Measurements from ENCODE around the gene CAGE1. TPM values are rescaled to one million over a fixed set of nuclear protein-coding genes. Genes with fewer than 3 reads are reported as not detected.
A peak's percentile ranks its signal among the peaks of the same experiment; 100 is the strongest.

Gene CAGE1
- polyA plus RNA-seq, 1 donor (not counting 4 experiments of a cell fraction or from before 2014, with no cell fraction given) = 0.04 TPM

- peaks cover 21% of the 10 kb centered on the region for H3K4me1 ChIP-seq (ENCODE audit: control insufficient read depth, extremely low read depth, insufficient read depth, low read length)
- TF ChIP-seq EZH2 (IDR thresholded peaks at IDR 0.05; ENCODE audit: low read length) = no peak
- no peak for TF ChIP-seq CTCF (optimal IDR thresholded peaks at IDR 0.05 in 1 of 3, IDR thresholded peaks at IDR 0.05 in 1 of 3, conservative IDR thresholded peaks at IDR 0.05 in 1 of 3; ENCODE audit: extremely low read depth in 1 of 3, insufficient read depth in 2 of 3, low read length in 3 of 3)
- H3K9me3 ChIP-seq (ENCODE audit: control insufficient read depth, low read depth, low read length) = no peaks in the 10 kb centered on the region
- DNase-seq (ENCODE audit: low read depth, low spot score) (no peak), FAIRE-seq (no peak)
- no peaks in the 10 kb centered on the region for H3K27me3 ChIP-seq (ENCODE audit: control insufficient read depth, extremely low read depth, insufficient read depth, low read length)
- no peaks in the 10 kb centered on the region for H3K9me1 ChIP-seq (ENCODE audit: control insufficient read depth, extremely low read depth, insufficient read depth, low read length)
- H3K4me2 ChIP-seq (ENCODE audit: control insufficient read depth, extremely low read depth, insufficient read depth, low read depth, low read length) = no peak overlapping the region
- H3K9ac ChIP-seq (ENCODE audit: control insufficient read depth, extremely low read depth, insufficient read depth, low read length) = no peak overlapping the region
- H2AFZ ChIP-seq (ENCODE audit: control insufficient read depth, low read length) = no peak overlapping the region
- no peak overlapping the region for H3K27ac ChIP-seq (ENCODE audit: control insufficient read depth, insufficient read depth, low read length)
- peaks cover 3 to 20% of the 10 kb centered on the region in 2 experiments for H3K36me3 ChIP-seq (ENCODE audit: control insufficient read depth in 2 of 2, extremely low read depth in 1 of 2, insufficient read depth in 2 of 2, low read length in 2 of 2)
- H3K79me2 ChIP-seq (ENCODE audit: control insufficient read depth, insufficient read depth, low read length) = peaks cover 36% of the 10 kb centered on the region
- H3K4me3 ChIP-seq (ENCODE audit: control insufficient read depth in 2 of 3, extremely low read depth in 1 of 3, insufficient read depth in 2 of 3, low read depth in 1 of 3, low read length in 3 of 3) = no peak overlapping the region
- dilution Hi-C loops (cut with MboI; ENCODE audit: extremely low pct_ligation_motif_present, low sequenced_read_pairs) = no loop called here
- peaks cover 2% of the 10 kb centered on the region for H4K20me1 ChIP-seq (ENCODE audit: control insufficient read depth, extremely low read depth, insufficient read depth, low read length)
Observed at GRCh38 chr6:7392402-7392801, 2.9 kb upstream of the CAGE1 start.

- Histone ChIP-seq H3K36me3 (ENCODE audit: control insufficient read depth in 2 of 2, extremely low read depth in 1 of 2, insufficient read depth in 2 of 2, low read length in 2 of 2) (peaks cover 3 to 20% of the 10 kb centered on the region in 2 experiments), H3K27me3 (ENCODE audit: control insufficient read depth, extremely low read depth, insufficient read depth, low read length) (no peaks in the 10 kb centered on the region), H3K4me3 (ENCODE audit: control insufficient read depth in 2 of 3, extremely low read depth in 1 of 3, insufficient read depth in 2 of 3, low read depth in 1 of 3, low read length in 3 of 3) (peak overlapping the region; percentile 63 to 90 (median 86)), H2AFZ (ENCODE audit: control insufficient read depth, low read length) (no peak overlapping the region), H3K4me2 (ENCODE audit: control insufficient read depth, extremely low read depth, insufficient read depth, low read depth, low read length) (peak overlapping the region; percentile 98), H3K9ac (ENCODE audit: control insufficient read depth, extremely low read depth, insufficient read depth, low read length) (no peak overlapping the region), H4K20me1 (ENCODE audit: control insufficient read depth, extremely low read depth, insufficient read depth, low read length) (peaks cover 2% of the 10 kb centered on the region), H3K27ac (ENCODE audit: control insufficient read depth, insufficient read depth, low read length) (no peak overlapping the region), H3K9me3 (ENCODE audit: control insufficient read depth, low read depth, low read length) (no peaks in the 10 kb centered on the region), H3K9me1 (ENCODE audit: control insufficient read depth, extremely low read depth, insufficient read depth, low read length) (no peaks in the 10 kb centered on the region), H3K4me1 (ENCODE audit: control insufficient read depth, extremely low read depth, insufficient read depth, low read length) (peaks cover 21% of the 10 kb centered on the region), H3K79me2 (ENCODE audit: control insufficient read depth, insufficient read depth, low read length) (peaks cover 36% of the 10 kb centered on the region)
- FAIRE-seq (no peak), DNase-seq (ENCODE audit: low read depth, low spot score) (no peak)
- dilution Hi-C loops (cut with MboI; ENCODE audit: extremely low pct_ligation_motif_present, low sequenced_read_pairs) = no loop called here
- TF ChIP-seq EZH2 (IDR thresholded peaks at IDR 0.05; ENCODE audit: low read length) (no peak), CTCF (optimal IDR thresholded peaks at IDR 0.05 in 1 of 3, IDR thresholded peaks at IDR 0.05 in 1 of 3, conservative IDR thresholded peaks at IDR 0.05 in 1 of 3; ENCODE audit: extremely low read depth in 1 of 3, insufficient read depth in 2 of 3, low read length in 3 of 3) (no peak)
Observed at GRCh38 chr6:7391151-7391550, 1.6 kb upstream of the CAGE1 start.

All from keratinocyte (primary cell).